Activated CD4-positive, alpha-beta T cell treated with anti-CD3 and anti-CD28 coated beads, Interleukin-2, amount 10 ng/mL, durations not matched to agents 7 days and 5 days (primary cell): ENCODE data around the gene BCKDK. TPM values are rescaled to one million over a fixed set of nuclear protein-coding genes. Genes with fewer than 3 reads are reported as not detected.
"Not testable (repeated sequence)": the region's sequence is repeated elsewhere in the genome, so short reads cannot be mapped to it uniquely, and the experiment has no call there.

Experiments
- CTCF ChIA-PET: fragments of 350-600 bp; sonication (Branson Sonifier 250); formaldehyde crosslinking; loops from one replicate; lab custom pipeline; 2021; ENCODE audit warnings: antibody characterized with exemption; lab: Charles Lee
- POLR2A ChIA-PET: fragments of 350-600 bp; sonication (Branson Sonifier 250); formaldehyde crosslinking; loops from one replicate; lab custom pipeline; 2021; ENCODE audit warnings: antibody characterized with exemption; lab: Charles Lee
- DNase-seq: peaks from one replicate; pipeline ENCODE4 v3.0.0-alpha.2; 2020
- H3K27ac Mint-ChIP-seq: one replicate; pipeline ENCODE4 v1.8.0; 2021; ENCODE audit warnings: mild to moderate bottlenecking, moderate library complexity, mixed read lengths
- H3K27me3 Mint-ChIP-seq: one replicate; pipeline ENCODE4 v1.8.0; 2021; ENCODE audit warnings: mixed read lengths
- H3K36me3 Mint-ChIP-seq: one replicate; pipeline ENCODE4 v1.8.0; 2021; ENCODE audit warnings: low read depth, mixed read lengths
- H3K4me1 Mint-ChIP-seq: one replicate; pipeline ENCODE4 v1.8.0; 2021; ENCODE audit warnings: mixed read lengths
- H3K4me3 Mint-ChIP-seq: one replicate; pipeline ENCODE4 v1.8.0; 2021; ENCODE audit warnings: mild to moderate bottlenecking, moderate library complexity, mixed read lengths
- H3K9me3 Mint-ChIP-seq: one replicate; pipeline ENCODE4 v1.8.0; 2021; ENCODE audit warnings: mixed read lengths
- total RNA-seq, 2 experiments: library from RNA; stranded (reverse); gene quantifications; one replicate each; pipeline ENCODE4 v1.2.3, GENCODE V29; 2021

The BCKDK gene
- total RNA-seq, 2 experiments from 2014 or later, result 23.0 to 23.5 TPM

GRCh38 chr16:31134091-31134571 is 25.9 kb downstream of the BCKDK start:
- Mint-ChIP-seq H3K36me3 (peaks cover 3% of the 10 kb centered on the region), H3K4me3 (no peak overlapping the region), H3K27me3 (no peaks in the 10 kb centered on the region), H3K9me3 (no peaks in the 10 kb centered on the region), H3K4me1 (no peaks in the 10 kb centered on the region), H3K27ac (no peak overlapping the region)
- POLR2A ChIA-PET, result no interaction called here
- CTCF ChIA-PET, result interaction anchor here (1.3 kb wide), 1 partner anchor 9 kb away, joined by 5 read pairs; no protein-coding TSS in a partner anchor
- DNase-seq, result no peak

- ChIA-PET CTCF (interaction anchor here (1.3 kb wide), 1 partner anchor 8 kb away, joined by 5 read pairs; no protein-coding TSS in a partner anchor), POLR2A (no interaction called here)
- H3K4me1 Mint-ChIP-seq, result no peaks in the 10 kb centered on the region
- no peak overlapping the region for H3K27ac Mint-ChIP-seq
- no peak for DNase-seq
- no peak overlapping the region for H3K4me3 Mint-ChIP-seq
- H3K9me3 Mint-ChIP-seq, result no peaks in the 10 kb centered on the region
- peaks cover 3% of the 10 kb centered on the region for H3K36me3 Mint-ChIP-seq
- H3K27me3 Mint-ChIP-seq, result no peaks in the 10 kb centered on the region
These were observed 26.7 kb downstream of the BCKDK start for GRCh38 chr16:31134625-31135534.

GRCh38 chr16:31135535-31136286 is 27.5 kb downstream of the BCKDK start, which contains the start of gene PRSS8:
TSS of gene PRSS8 (minus strand) at chr16:31135727. CDS start at chr16:31135498, 229 bp downstream.
- CTCF ChIA-PET, result interaction anchor here (1.2 to 1.5 kb wide), 2 partner anchors 8 to 733 kb away, joined by 3 read pairs; no protein-coding TSS in a partner anchor
- no peak for DNase-seq
- no peaks in the 10 kb centered on the region for H3K9me3 Mint-ChIP-seq
- no peak within 1 kb of the TSS for H3K27ac Mint-ChIP-seq
- H3K4me1 Mint-ChIP-seq, result no peaks in the 10 kb centered on the region
- H3K4me3 Mint-ChIP-seq, result no peak within 1 kb of the TSS
- no peaks in the 10 kb centered on the region for H3K27me3 Mint-ChIP-seq
- POLR2A ChIA-PET, result no interaction called here
- H3K36me3 Mint-ChIP-seq, result no peaks in the 10 kb centered on the region

DNA sequence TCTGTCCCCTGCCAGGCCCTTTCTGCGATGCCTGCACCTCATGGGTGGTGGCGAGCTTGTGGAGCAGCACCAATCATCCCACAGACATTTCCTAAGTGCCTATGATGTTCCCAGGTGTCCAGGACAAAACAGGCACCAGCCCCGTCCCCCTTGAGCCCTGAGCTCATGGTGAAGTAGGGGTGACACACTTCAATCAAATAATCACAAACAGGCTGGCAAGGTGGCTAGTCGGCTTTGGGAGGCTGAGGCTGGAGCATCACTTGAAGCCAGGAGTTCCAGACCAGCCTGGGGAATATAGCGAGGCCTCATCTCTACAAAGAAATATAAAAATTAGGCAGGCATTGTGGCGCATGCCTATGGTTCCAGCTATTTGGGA is 28.1 kb downstream of the BCKDK start:
- CTCF ChIA-PET, result interaction anchor here (1.2 to 1.5 kb wide), 3 partner anchors 9 to 732 kb away, joined by 3 to 5 read pairs (median 3); partner anchors contain the start of gene KAT8
- H3K4me1 Mint-ChIP-seq, result peaks cover under 1% of the 10 kb centered on the region
- POLR2A ChIA-PET, result interaction anchor here (0.7 kb wide), 1 partner anchor 9 kb away, joined by 3 read pairs; no protein-coding TSS in a partner anchor

DNA sequence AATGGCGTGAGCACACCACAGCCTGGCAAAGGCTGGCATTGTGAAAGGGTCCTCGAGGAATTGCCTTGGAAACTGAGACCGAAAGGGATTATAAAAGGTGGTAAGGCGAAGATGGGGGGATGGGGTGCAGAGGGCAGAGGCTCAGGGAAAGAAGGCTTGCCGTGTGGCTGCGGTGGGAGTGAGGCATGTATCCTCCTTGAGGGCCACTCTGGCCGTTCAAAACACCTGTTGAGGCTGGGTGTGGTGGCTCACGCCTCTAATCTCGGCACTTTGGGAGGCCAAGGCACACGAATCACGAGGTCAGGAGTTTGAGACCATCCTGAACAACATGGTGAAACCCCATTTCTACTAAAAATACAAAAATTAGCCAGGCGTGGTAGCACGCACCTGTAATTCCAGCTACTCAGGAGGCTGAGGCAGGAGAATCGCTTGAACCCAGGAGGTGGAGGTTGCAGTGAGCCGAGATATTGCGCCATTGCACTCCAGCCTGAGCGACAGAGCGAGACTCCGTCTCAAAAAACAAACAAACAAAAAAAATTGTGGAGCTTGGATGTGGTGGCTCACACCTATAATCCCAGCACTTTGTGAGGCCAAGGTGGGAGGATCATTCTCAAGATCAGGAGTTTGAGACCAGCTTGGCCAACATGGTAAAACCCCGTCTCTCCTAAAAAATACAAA is 28.8 kb downstream of the BCKDK start:
- H3K27ac Mint-ChIP-seq, H3K36me3 Mint-ChIP-seq, H3K27me3 Mint-ChIP-seq, H3K4me3 Mint-ChIP-seq, H3K9me3 Mint-ChIP-seq, H3K4me1 Mint-ChIP-seq, DNase-seq: not testable (repeated sequence)
- POLR2A ChIA-PET, result interaction anchor here (0.6 to 0.7 kb wide), 2 partner anchors 9 to 53 kb away, joined by 3 read pairs; no protein-coding TSS in a partner anchor
- CTCF ChIA-PET, result interaction anchor here (0.8 to 1.5 kb wide), 4 partner anchors 10 to 732 kb away, joined by 3 to 5 read pairs (median 3); partner anchors contain the start of gene KAT8

More for the DNA sequence above, 28.1 kb downstream of the BCKDK start:
- no peak overlapping the region for H3K4me3 Mint-ChIP-seq
- H3K27ac Mint-ChIP-seq, result no peak overlapping the region
- H3K36me3 Mint-ChIP-seq, result no peaks in the 10 kb centered on the region
- no peak for DNase-seq
- no peaks in the 10 kb centered on the region for H3K9me3 Mint-ChIP-seq
- H3K27me3 Mint-ChIP-seq, result no peaks in the 10 kb centered on the region

DNA sequence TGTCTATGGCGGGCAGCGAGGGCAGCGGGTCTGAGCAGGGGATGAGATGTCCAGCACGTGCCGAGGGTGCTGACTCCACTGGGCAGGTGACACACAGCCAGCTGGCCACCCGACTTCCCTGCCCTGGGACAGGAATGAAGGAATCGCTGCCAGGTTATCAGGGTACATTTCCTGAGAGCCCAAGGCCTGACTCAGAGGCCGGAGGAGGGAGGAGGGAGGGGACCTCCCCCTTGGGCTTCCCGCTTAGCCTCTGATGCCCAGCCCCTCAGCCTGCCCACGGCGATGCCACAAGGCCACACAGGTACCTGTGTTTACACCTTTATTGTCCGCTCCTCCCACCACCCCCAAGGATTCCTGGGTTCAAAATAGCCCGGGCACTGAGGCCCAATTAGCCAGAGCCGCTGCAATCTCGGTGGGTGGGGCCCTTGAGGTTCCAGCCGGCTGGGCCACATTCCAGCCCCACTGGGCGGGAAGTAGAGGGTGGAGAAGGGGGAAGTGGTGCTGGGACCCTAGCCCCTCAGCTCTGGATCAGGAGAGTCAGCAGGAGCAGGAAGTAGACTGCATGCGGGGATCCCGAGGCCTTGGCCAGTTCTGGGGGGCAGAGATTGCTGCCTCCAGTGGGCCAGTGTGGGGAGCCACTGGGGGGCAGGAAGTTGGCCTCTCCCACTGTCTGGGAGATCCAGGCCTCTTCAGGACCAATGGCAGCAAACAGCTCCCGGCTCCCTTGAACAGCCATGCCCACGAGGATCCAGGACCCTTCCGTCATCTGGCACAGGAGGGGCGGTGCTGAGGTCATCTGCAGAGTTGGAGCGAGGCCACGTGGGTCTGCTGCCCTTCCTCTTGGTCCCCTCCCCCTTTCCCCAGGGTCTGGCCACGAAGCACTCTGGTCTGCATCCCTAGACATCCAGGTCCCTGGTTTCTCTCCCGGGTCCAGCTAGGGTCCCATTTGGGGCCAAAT is 30.7 kb downstream of the BCKDK start:
- CTCF ChIA-PET, result interaction anchor here (0.6 kb wide), 1 partner anchor 19 kb away, joined by 3 read pairs; no protein-coding TSS in a partner anchor
- no peak overlapping the region for H3K4me3 Mint-ChIP-seq

GRCh38 chr16:31141071-31141469 is 32.9 kb downstream of the BCKDK start:
- H3K27me3 Mint-ChIP-seq, POLR2A ChIA-PET, DNase-seq, H3K36me3 Mint-ChIP-seq, H3K4me3 Mint-ChIP-seq, H3K9me3 Mint-ChIP-seq: not testable (repeated sequence)
- CTCF ChIA-PET, result interaction anchor here (1.0 to 2.5 kb wide), 5 partner anchors 11 to 289 kb away, joined by 3 to 33 read pairs (median 5); partner anchors contain the start of genes HSD3B7 and KAT8
- Mint-ChIP-seq H3K27ac (peak overlapping the region; percentile 41), H3K4me1 (peaks cover 24% of the 10 kb centered on the region)

More for the DNA sequence above, 30.7 kb downstream of the BCKDK start:
- POLR2A ChIA-PET, result no interaction called here
- H3K9me3 Mint-ChIP-seq, result no peaks in the 10 kb centered on the region
- peaks cover 16% of the 10 kb centered on the region for H3K4me1 Mint-ChIP-seq
- no peak overlapping the region for H3K27ac Mint-ChIP-seq
- no peak for DNase-seq
- no peaks in the 10 kb centered on the region for H3K27me3 Mint-ChIP-seq
- no peaks in the 10 kb centered on the region for H3K36me3 Mint-ChIP-seq

DNA sequence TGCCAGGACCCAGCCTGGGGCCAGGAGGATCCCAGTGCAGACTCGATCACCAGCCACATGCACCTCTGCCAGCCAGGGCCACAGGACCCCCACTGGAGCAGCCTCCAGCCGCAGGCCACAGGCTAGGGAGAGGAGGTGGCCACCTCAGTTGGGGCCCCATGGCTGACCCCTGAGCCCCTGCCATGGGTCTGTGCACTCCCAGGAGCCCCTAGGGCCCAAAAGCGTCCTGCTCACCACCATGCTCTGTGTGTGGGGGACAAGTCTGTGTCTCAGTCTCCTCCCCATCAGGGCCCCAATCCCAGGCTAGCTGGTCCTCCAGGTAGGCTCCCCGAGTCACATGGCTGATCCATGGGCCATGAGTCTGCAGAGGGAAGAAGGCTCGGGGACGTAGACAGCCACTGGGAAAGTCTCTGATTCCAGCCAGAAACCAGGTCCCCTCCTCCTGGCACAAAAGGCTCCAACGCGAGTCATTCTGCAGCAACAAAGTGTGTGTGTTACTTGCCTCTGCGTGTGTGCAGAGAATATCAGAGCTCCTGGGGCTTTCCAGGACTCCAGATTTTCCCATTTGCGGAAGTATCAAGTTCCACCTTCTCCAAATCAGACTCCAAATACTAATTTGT is 33.4 kb downstream of the BCKDK start:
- H3K27ac Mint-ChIP-seq, result peak overlapping the region; percentile 86
- ChIA-PET CTCF (interaction anchor here (0.6 to 3.0 kb wide), 57 partner anchors 10 to 727 kb away, joined by 3 to 47 read pairs (median 6); partner anchors contain the start of genes ARMC5, FUS, HSD3B7 and KAT8), POLR2A (interaction anchor here (0.5 to 1.9 kb wide), 4 partner anchors 14 to 266 kb away, joined by 4 to 9 read pairs (median 6); partner anchors contain the start of genes FUS and KAT8)
- no peaks in the 10 kb centered on the region for H3K9me3 Mint-ChIP-seq
- peaks cover 2% of the 10 kb centered on the region for H3K27me3 Mint-ChIP-seq
- no peaks in the 10 kb centered on the region for H3K36me3 Mint-ChIP-seq
- no peak for DNase-seq
- peaks cover 27% of the 10 kb centered on the region for H3K4me1 Mint-ChIP-seq
- peak overlapping the region; percentile 69 for H3K4me3 Mint-ChIP-seq

DNA sequence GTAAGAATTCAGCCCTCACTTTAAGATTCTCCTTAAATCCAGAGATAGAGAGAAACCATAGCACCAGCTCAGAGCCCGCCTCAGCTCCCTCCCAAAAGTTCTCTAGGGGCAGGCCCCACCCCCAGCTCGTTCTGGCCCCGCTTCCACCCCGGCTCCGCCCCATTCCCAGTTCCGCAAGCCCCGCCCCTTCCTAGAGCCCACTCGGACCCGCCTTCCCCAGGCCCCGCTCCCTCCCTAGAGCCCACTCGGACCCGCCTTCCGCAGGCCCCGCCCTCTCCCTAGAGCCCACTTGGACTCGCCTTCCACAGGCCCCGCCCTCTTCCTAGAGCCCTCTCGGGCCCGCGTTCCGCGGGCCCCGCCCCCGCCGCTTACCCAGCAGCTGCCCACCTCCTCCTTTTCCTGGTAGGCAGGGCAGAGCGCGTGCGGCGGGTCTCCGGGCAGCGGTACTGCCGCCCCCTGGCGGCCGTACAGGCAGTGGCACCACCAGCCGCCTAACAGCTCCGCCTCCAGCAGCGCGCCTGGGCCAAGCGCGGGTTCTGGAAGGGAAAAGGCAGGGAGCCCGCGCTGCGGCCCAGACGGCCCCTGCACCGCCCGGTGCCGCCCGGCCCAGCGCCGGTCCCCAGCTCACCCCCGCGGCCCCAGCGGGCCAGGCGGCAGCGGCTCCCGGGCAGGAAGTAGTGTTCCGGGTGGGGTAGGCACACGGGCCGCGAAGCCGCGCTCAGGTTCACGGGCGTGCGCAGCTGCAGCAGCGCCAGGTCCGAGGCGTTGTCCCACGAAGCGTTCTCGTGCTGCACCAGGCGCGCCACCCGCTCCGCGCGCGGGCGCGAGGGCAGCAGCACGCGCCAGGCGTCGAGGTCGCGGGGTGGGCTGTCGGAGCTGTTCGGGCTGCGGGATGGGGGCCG is 34.2 kb downstream of the BCKDK start:
- Mint-ChIP-seq H3K36me3 (no peaks in the 10 kb centered on the region), H3K27me3 (peaks cover 2% of the 10 kb centered on the region), H3K9me3 (no peaks in the 10 kb centered on the region), H3K4me3 (peak overlapping the region; percentile 69), H3K4me1 (peaks cover 27% of the 10 kb centered on the region), H3K27ac (peak overlapping the region; percentile 86)
- DNase-seq, result peak; percentile 98
- POLR2A ChIA-PET, result interaction anchor here (0.5 to 1.9 kb wide), 4 partner anchors 13 to 265 kb away, joined by 4 to 9 read pairs (median 6); partner anchors contain the start of genes FUS and KAT8
- CTCF ChIA-PET, result interaction anchor here (0.6 to 3.0 kb wide), 63 partner anchors 8 to 726 kb away, joined by 3 to 47 read pairs (median 5); partner anchors contain the start of genes ARMC5, BCKDK, FUS and HSD3B7
